GM23338 (cell line): ENCODE data around the gene DMRTC2. TPM values are rescaled to one million over a fixed set of nuclear protein-coding genes. Genes with fewer than 3 reads are reported as not detected.
"Not testable (repeated sequence)": the region's sequence is repeated elsewhere in the genome, so short reads cannot be mapped to it uniquely, and the experiment has no call there.

Experiments
- ATAC-seq: fragments of 200-7000 bp; cut with Tn5 transposase; 3 replicates; pipeline ENCODE4 v1.9.1; 2020
- DNase-seq: peaks from one replicate; pipeline ENCODE4 v3.0.0-alpha.2; 2015; ENCODE audit warnings: low spot score
- H2AFZ ChIP-seq: fragments of 200-600 bp; sonication (generic); 2 replicates; pipeline ENCODE4 v1.8.0; 2016; ENCODE audit warnings: antibody characterized with exemption, mild to moderate bottlenecking, moderate library complexity
- H3F3A ChIP-seq: fragments of 200-600 bp; sonication (generic); replicated peaks from 2 replicates; pipeline ENCODE4 v1.8.0; 2017; ENCODE audit warnings: antibody characterized with exemption, mixed run types, low read depth
- H3K27ac ChIP-seq: fragments of 200-600 bp; sonication (generic); 2 replicates; pipeline ENCODE4 v1.6.1; 2016; ENCODE audit warnings: low read depth
- H3K27me3 ChIP-seq: fragments of 200-600 bp; sonication (generic); 2 replicates; pipeline ENCODE4 v1.8.0; 2016; ENCODE audit warnings: mild to moderate bottlenecking, mixed run types, moderate library complexity; ENCODE audit not compliant: insufficient read depth
- H3K36me3 ChIP-seq: fragments of 200-600 bp; sonication (generic); 2 replicates; pipeline ENCODE4 v1.8.0; 2016; ENCODE audit warnings: mild to moderate bottlenecking; ENCODE audit not compliant: insufficient read depth
- H3K4me1 ChIP-seq: fragments of 200-600 bp; sonication (generic); 2 replicates; pipeline ENCODE4 v1.8.0; 2016; ENCODE audit warnings: mild to moderate bottlenecking, moderate library complexity; ENCODE audit not compliant: insufficient read depth
- H3K4me2 ChIP-seq: fragments of 200-600 bp; sonication (generic); 2 replicates; pipeline ENCODE4 v1.7.1; 2017; ENCODE audit warnings: mixed run types
- H3K4me3 ChIP-seq: fragments of 200-600 bp; sonication (generic); 2 replicates; pipeline ENCODE4 v1.6.1; 2016; ENCODE audit warnings: mixed run types
- H3K79me2 ChIP-seq: fragments of 200-600 bp; sonication (generic); replicated peaks from 2 replicates; pipeline ENCODE4 v1.8.0; 2017; ENCODE audit warnings: mild to moderate bottlenecking; ENCODE audit not compliant: insufficient read depth
- H3K9me2 ChIP-seq: fragments of 200-600 bp; sonication (generic); 2 replicates; pipeline ENCODE4 v1.8.0; 2017; ENCODE audit not compliant: insufficient read depth
- H4K20me1 ChIP-seq: fragments of 200-600 bp; sonication (generic); replicated peaks from 2 replicates; pipeline ENCODE4 v1.8.0; 2017; ENCODE audit warnings: mild to moderate bottlenecking; ENCODE audit not compliant: insufficient read depth
- H3K27ac Mint-ChIP-seq: 2 replicates; pipeline ENCODE4 v1.8.0; 2020; ENCODE audit warnings: inconsistent platforms, mild to moderate bottlenecking, moderate library complexity, mixed read lengths
- H3K27me3 Mint-ChIP-seq: 3 replicates; pipeline ENCODE4 v1.8.0; 2022; ENCODE audit warnings: low read depth, mild to moderate bottlenecking, moderate library complexity, mixed read lengths, inconsistent platforms; ENCODE audit not compliant: insufficient read depth, poor library complexity
- H3K36me3 Mint-ChIP-seq: 3 replicates; pipeline ENCODE4 v1.8.0; 2021; ENCODE audit warnings: low read depth, mild to moderate bottlenecking, inconsistent platforms, moderate library complexity, mixed read lengths
- H3K4me1 Mint-ChIP-seq: 3 replicates; pipeline ENCODE4 v1.8.0; 2020; ENCODE audit warnings: mild to moderate bottlenecking, inconsistent platforms, mixed read lengths
- H3K4me3 Mint-ChIP-seq: 3 replicates; pipeline ENCODE4 v1.8.0; 2021; ENCODE audit warnings: moderate library complexity, mild to moderate bottlenecking, inconsistent platforms, mixed read lengths
- H3K9me3 Mint-ChIP-seq: 3 replicates; pipeline ENCODE4 v1.8.0; 2020; ENCODE audit warnings: moderate library complexity, mild to moderate bottlenecking, inconsistent platforms, mixed read lengths
- CREB1 ChIP-seq: fragments of 250-450 bp; sonication (Bioruptor Pico); IDR thresholded peaks from 2 replicates; pipeline ENCODE4 v1.5.0; 2020; ENCODE audit warnings: low read depth, mild to moderate bottlenecking, moderate library complexity
- CTCF ChIP-seq, 2 experiments: fragments of 200-600 bp in 1 of 2; sonication (generic) in 1 of 2; conservative IDR thresholded peaks; 2 replicates each; pipeline versions ENCODE4 v1.5.1 to v1.6.1; 2016 to 2017; ENCODE audit warnings: antibody characterized with exemption in 2 of 2, low read depth in 2 of 2, mild to moderate bottlenecking in 2 of 2, moderate library complexity in 1 of 2
- POLR2AphosphoS5 ChIP-seq: IDR thresholded peaks from 2 replicates; pipeline ENCODE4 v1.6.1; 2016; ENCODE audit warnings: antibody characterized with exemption, low read depth
- ZNF114 ChIP-seq: fragments of 250-450 bp; sonication (Bioruptor Pico); IDR thresholded peaks from 2 replicates; pipeline ENCODE4 v1.5.0; 2020; ENCODE audit warnings: mild to moderate bottlenecking, moderate library complexity
- polyA plus RNA-seq: library from polyadenylated mRNA; unstranded; fragments of >200 nt; fragmentation: Nextera tagmentation; extraction: Ambion mirVana; gene quantifications from 2 replicates; pipeline ENCODE4 v1.2.1, GENCODE V29; 2016
- total RNA-seq: library from RNA; depleted of rRNA; stranded (reverse); fragments of >200 nt; shearing (Covaris generic); gene quantifications from 2 replicates; pipeline ENCODE4 v1.2.3, GENCODE V29; 2014
- TF ChIP-seq, protein P1 (sequence below): IDR thresholded peaks from one replicate; pipeline ENCODE4 v1.6.1; 2018; ENCODE audit warnings: antibody characterized with exemption; ENCODE audit not compliant: unreplicated experiment

DMRTC2 gene
- total and polyA plus RNA-seq, 2 experiments from 2014 or later, result 0.21 TPM; not detected in 1

DNA sequence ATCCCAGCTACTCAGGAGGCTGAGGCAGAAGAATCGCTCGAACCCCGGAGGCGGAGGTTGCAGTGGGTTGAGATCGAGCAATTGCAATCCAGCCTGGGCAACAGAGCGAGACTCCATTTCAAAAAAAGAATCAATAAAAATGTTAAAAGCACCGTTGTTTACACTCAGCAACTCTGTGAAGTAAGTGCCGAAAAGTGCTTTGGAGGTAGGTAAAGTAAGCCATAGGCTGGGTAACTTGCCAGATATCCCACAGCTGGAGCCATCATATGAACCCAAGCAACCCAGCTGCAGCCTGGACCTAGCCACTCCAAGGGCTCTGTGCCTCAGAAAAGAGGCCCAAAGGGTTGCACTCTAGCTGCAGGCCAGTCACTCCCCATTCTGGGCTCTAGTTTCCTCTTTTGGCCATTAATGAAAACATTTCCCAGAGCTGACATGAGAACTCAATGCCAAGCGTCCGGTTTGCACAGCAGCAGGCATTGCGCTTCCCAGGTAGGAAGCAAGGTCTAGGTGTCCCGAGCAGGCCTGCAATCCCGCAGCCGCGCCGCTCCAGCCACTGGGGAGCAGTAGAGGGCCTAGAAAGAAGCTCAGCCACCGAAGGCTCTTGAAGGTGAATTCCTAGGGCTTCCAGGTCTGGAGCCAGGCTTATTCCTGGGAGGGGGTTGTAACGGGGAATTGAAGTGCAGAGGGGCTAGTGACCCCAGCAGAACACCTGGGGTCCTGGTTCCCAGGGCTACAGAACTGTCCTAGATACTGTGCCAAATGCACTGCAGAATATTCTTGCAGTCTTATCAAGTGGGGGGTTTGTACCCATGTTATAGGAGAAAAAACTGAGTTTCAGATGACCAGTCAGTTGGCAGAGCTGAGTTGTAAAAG is 28.2 kb downstream of the DMRTC2 start:
- Histone ChIP-seq H3K79me2 (peaks cover 3% of the 10 kb centered on the region; the same call in 1 of the 2 replicates), H3K9me2 (no peaks in the 10 kb centered on the region), H3K4me1 (0 out of 2 replicates have a peak, but pooled peaks cover under 1% of the 10 kb centered on the region), H2AFZ (no peak overlapping the region), H3K4me3 (no peak overlapping the region), H3F3A (peaks cover 47% of the 10 kb centered on the region), H4K20me1 (peaks cover 22% of the 10 kb centered on the region), H3K4me2 (no peak overlapping the region), H3K27me3 (no peaks in the 10 kb centered on the region; the same call in 1 of the 2 replicates), H3K27ac (peak overlapping the region; percentile 98), H3K36me3 (peaks cover 31% of the 10 kb centered on the region)
- H3K4me3 Mint-ChIP-seq, result no peak overlapping the region; the same call in 2 of the 3 replicates
- peaks cover 33% of the 10 kb centered on the region for H3K27me3 Mint-ChIP-seq
- TF ChIP-seq POLR2AphosphoS5 (peak; percentile 70), ZNF114 (CRISPR knock-in tag) (no peak), CTCF (conservative IDR thresholded peaks at IDR 0.05; ENCODE audit: low read depth in 2 of 2) (peak; percentile 85 to 89), CREB1 (CRISPR knock-in tag) (no peak)
- TF ChIP-seq, protein P1, sequence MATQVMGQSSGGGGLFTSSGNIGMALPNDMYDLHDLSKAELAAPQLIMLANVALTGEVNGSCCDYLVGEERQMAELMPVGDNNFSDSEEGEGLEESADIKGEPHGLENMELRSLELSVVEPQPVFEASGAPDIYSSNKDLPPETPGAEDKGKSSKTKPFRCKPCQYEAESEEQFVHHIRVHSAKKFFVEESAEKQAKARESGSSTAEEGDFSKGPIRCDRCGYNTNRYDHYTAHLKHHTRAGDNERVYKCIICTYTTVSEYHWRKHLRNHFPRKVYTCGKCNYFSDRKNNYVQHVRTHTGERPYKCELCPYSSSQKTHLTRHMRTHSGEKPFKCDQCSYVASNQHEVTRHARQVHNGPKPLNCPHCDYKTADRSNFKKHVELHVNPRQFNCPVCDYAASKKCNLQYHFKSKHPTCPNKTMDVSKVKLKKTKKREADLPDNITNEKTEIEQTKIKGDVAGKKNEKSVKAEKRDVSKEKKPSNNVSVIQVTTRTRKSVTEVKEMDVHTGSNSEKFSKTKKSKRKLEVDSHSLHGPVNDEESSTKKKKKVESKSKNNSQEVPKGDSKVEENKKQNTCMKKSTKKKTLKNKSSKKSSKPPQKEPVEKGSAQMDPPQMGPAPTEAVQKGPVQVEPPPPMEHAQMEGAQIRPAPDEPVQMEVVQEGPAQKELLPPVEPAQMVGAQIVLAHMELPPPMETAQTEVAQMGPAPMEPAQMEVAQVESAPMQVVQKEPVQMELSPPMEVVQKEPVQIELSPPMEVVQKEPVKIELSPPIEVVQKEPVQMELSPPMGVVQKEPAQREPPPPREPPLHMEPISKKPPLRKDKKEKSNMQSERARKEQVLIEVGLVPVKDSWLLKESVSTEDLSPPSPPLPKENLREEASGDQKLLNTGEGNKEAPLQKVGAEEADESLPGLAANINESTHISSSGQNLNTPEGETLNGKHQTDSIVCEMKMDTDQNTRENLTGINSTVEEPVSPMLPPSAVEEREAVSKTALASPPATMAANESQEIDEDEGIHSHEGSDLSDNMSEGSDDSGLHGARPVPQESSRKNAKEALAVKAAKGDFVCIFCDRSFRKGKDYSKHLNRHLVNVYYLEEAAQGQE, result no peak
- H3K36me3 Mint-ChIP-seq, result peaks cover 39% of the 10 kb centered on the region
- no peaks in the 10 kb centered on the region for H3K9me3 Mint-ChIP-seq
- ATAC-seq (peak; percentile 80), DNase-seq (peak; percentile 96)
- peaks cover 9% of the 10 kb centered on the region for H3K4me1 Mint-ChIP-seq
- no peak overlapping the region for H3K27ac Mint-ChIP-seq

DNA sequence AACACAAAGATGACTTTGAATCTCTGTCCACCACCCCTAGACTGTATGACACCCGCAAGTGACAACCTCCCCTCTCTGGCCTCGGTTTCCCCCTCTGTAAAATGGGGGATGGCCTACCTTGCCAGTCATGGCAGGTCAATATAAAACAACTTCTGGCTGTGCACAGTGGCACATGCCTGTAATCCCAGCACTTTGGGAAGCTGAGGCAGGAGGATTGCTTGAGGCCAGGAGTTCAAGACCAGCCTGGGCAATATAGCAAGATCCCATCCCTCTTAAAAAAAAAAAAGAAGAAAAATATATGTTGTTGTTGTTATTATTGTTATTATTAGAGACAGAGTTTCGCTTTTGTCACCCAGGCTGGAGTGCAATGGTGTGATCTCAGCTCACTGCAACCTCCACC is 31.1 kb downstream of the DMRTC2 start:
- H3K4me1 Mint-ChIP-seq, H3K79me2 ChIP-seq, H3K4me3 ChIP-seq, DNase-seq, H3K4me2 ChIP-seq, H3K9me3 Mint-ChIP-seq, H3K27ac ChIP-seq, H4K20me1 ChIP-seq, H2AFZ ChIP-seq, H3K36me3 ChIP-seq, H3K27me3 ChIP-seq, H3K4me1 ChIP-seq, H3K9me2 ChIP-seq, H3K27ac Mint-ChIP-seq, ATAC-seq, H3K4me3 Mint-ChIP-seq: not testable (repeated sequence)
- Mint-ChIP-seq H3K27me3 (peaks cover 33% of the 10 kb centered on the region), H3K36me3 (peaks cover 10% of the 10 kb centered on the region)
- peaks cover 19% of the 10 kb centered on the region for H3F3A ChIP-seq
